A673 (cell line): ENCODE measurements around the gene SDK1. TPM values are rescaled to one million over a fixed set of nuclear protein-coding genes. Genes with fewer than 3 reads are reported as not detected.

Experiments used
- BruUV-seq: library from RNA; stranded (reverse); fragments of 400-500 nt; replicated peaks from 2 replicates; lab custom pipeline; 2021; lab: Mats Ljungman, UMichigan
- CTCF ChIA-PET: fragments of 300-600 bp; sonication (Branson Sonifier 250); formaldehyde crosslinking; loops from one replicate; lab custom pipeline; 2022; ENCODE audit warnings: antibody characterized with exemption; lab: Charles Lee
- POLR2A ChIA-PET: fragments of 300-600 bp; sonication (Branson Sonifier 250); formaldehyde crosslinking; loops from one replicate; lab custom pipeline; 2022; ENCODE audit warnings: antibody characterized with exemption; ENCODE audit not compliant: low non-redundant PET; lab: Charles Lee
- DNase-seq: peaks from one replicate; pipeline ENCODE4 v3.0.0-alpha.2; 2015; ENCODE audit warnings: low spot score
- H3K27ac ChIP-seq: fragments of 200-600 bp; sonication (generic); 2 replicates; pipeline ENCODE4 v1.5.1; 2016; ENCODE audit warnings: mixed run types, low read depth, mild to moderate bottlenecking, mixed read lengths, antibody characterized with exemption, low read length; ENCODE audit not compliant: poor library complexity, severe bottlenecking
- H3K27me3 ChIP-seq: fragments of 200-600 bp; sonication (generic); replicated peaks from 2 replicates; pipeline ENCODE4 v1.6.1; 2017; ENCODE audit warnings: mixed run types, low read depth, mild to moderate bottlenecking, mixed read lengths, antibody characterized with exemption, low read length; ENCODE audit not compliant: insufficient read depth, poor library complexity
- H3K36me3 ChIP-seq: fragments of 200-600 bp; sonication (generic); 2 replicates; pipeline ENCODE4 v1.6.1; 2016; ENCODE audit warnings: mixed run types, mild to moderate bottlenecking, mixed read lengths, antibody characterized with exemption, low read length; ENCODE audit not compliant: insufficient read depth, poor library complexity, severe bottlenecking
- H3K4me1 ChIP-seq: fragments of 200-600 bp; sonication (generic); 2 replicates; pipeline ENCODE4 v1.6.1; 2017; ENCODE audit warnings: mixed run types, mild to moderate bottlenecking, mixed read lengths, antibody characterized with exemption, low read length; ENCODE audit not compliant: insufficient read depth, poor library complexity, severe bottlenecking
- H3K4me3 ChIP-seq: fragments of 200-600 bp; sonication (generic); 2 replicates; pipeline ENCODE4 v1.5.1; 2016; ENCODE audit warnings: low read depth, mixed run types, mild to moderate bottlenecking, mixed read lengths, low read length; ENCODE audit not compliant: poor library complexity, severe bottlenecking
- H3K9me3 ChIP-seq: fragments of 200-600 bp; sonication (generic); 2 replicates; pipeline ENCODE4 v1.6.1; 2016; ENCODE audit warnings: mixed run types, low read depth, mild to moderate bottlenecking, mixed read lengths, antibody characterized with exemption, low read length; ENCODE audit not compliant: poor library complexity, severe bottlenecking
- CTCF ChIP-seq: fragments of 300-800, 200-600 bp; sonication (generic); conservative IDR thresholded peaks from 2 replicates; pipeline ENCODE4 v1.5.1; 2017; ENCODE audit warnings: low read depth, mild to moderate bottlenecking, antibody characterized with exemption, low read length, moderate library complexity, mixed read lengths
- EZH2 ChIP-seq: fragments of 200-600 bp; sonication (generic); IDR thresholded peaks from 2 replicates; pipeline ENCODE4 v1.6.1; 2017; ENCODE audit warnings: borderline replicate concordance, low read depth, mild to moderate bottlenecking, mixed read lengths, antibody characterized with exemption, low read length; ENCODE audit not compliant: poor library complexity, severe bottlenecking
- intact Hi-C: fragments of 100-400 bp; cut with micrococcal nuclease; formaldehyde crosslinking; loops from one replicate; pipeline ENCODE4 v1.10.0; 2022; ENCODE audit not compliant: unreplicated experiment
- total RNA-seq: library from RNA; stranded (reverse); gene quantifications from 2 replicates; pipeline ENCODE4 v1.2.3, GENCODE V29; 2021

Gene SDK1
- total RNA-seq, 1 experiment from 2014 or later = 14.7 TPM

- no TSS peak for BruUV-seq
- H3K9me3 ChIP-seq = peaks cover 3% of the 10 kb centered on the region
- ChIA-PET CTCF (no interaction called here), POLR2A (no interaction called here)
- no peak overlapping the region for H3K4me3 ChIP-seq
- no peak for TF ChIP-seq EZH2
- no peak for TF ChIP-seq CTCF
- H3K27me3 ChIP-seq = no peaks in the 10 kb centered on the region
- H3K36me3 ChIP-seq = no peaks in the 10 kb centered on the region
- H3K27ac ChIP-seq = no peak overlapping the region
- intact Hi-C loops = no loop called here
- DNase-seq = no peak
- no peaks in the 10 kb centered on the region for H3K4me1 ChIP-seq
Observed at GRCh38 chr7:3942816-3943745, 642.0 kb downstream of the SDK1 start.

- ChIA-PET CTCF (no interaction called here), POLR2A (no interaction called here)
- Histone ChIP-seq H3K27ac (no peak overlapping the region), H3K4me3 (no peak overlapping the region), H3K4me1 (no peaks in the 10 kb centered on the region), H3K36me3 (no peaks in the 10 kb centered on the region), H3K9me3 (peaks cover 3% of the 10 kb centered on the region), H3K27me3 (no peaks in the 10 kb centered on the region)
- DNase-seq = no peak
- BruUV-seq = no TSS peak
- TF ChIP-seq CTCF = no peak
- TF ChIP-seq EZH2 = no peak
- intact Hi-C loops = no loop called here
Observed at GRCh38 chr7:3943779-3944520, 642.9 kb downstream of the SDK1 start.

GRCh38 chr7:3949242-3949640 is 648.2 kb downstream of the SDK1 start:
- Histone ChIP-seq H3K27me3 (no peaks in the 10 kb centered on the region), H3K27ac (no peak overlapping the region), H3K36me3 (no peaks in the 10 kb centered on the region), H3K4me1 (no peaks in the 10 kb centered on the region), H3K9me3 (peaks cover 3% of the 10 kb centered on the region), H3K4me3 (no peak overlapping the region)
- POLR2A ChIA-PET = no interaction called here
- no peak for DNase-seq
- TF ChIP-seq CTCF (no peak), EZH2 (no peak)
- BruUV-seq = no TSS peak
- CTCF ChIA-PET = no interaction called here
- intact Hi-C loops = no loop called here
